ENCODE results near the gene SHISAL2A.

Gene SHISAL2A

GRCh38 chr1:52601991-52602855 is 30.7 kb upstream of the SHISAL2A start, which contains the start of gene GPX7:
Gene GPX7 (plus strand): TSS chr1:52602371. CDS start chr1:52602410, 39 bp downstream.
- no peak for TF ChIP-seq JUND (IDR thresholded peaks at IDR 0.05; ENCODE audit: low read depth)
- DNase-seq (ENCODE audit: low read depth in 1 of 2, low spot score in 1 of 2): no peak
- in situ Hi-C loops (cut with HindIII; ENCODE audit: low pct_unique_long_range_greater_than_20kb, low sequenced_read_pairs): no loop called here

GRCh38 chr1:52602856-52603600 is 29.9 kb upstream of the SHISAL2A start:
- in situ Hi-C loops (cut with HindIII; ENCODE audit: low pct_unique_long_range_greater_than_20kb, low sequenced_read_pairs): no loop called here
- TF ChIP-seq JUND (IDR thresholded peaks at IDR 0.05; ENCODE audit: low read depth): no peak
- no peak for DNase-seq (ENCODE audit: low read depth in 1 of 2, low spot score in 1 of 2)

GRCh38 chr1:52603630-52604029 is 29.3 kb upstream of the SHISAL2A start:
- no peak for DNase-seq (ENCODE audit: low read depth in 1 of 2, low spot score in 1 of 2)
- in situ Hi-C loops (cut with HindIII; ENCODE audit: low pct_unique_long_range_greater_than_20kb, low sequenced_read_pairs): no loop called here
- no peak for TF ChIP-seq JUND (IDR thresholded peaks at IDR 0.05; ENCODE audit: low read depth)

GRCh38 chr1:52604063-52604770 is 28.8 kb upstream of the SHISAL2A start:
- DNase-seq (ENCODE audit: low read depth in 1 of 2, low spot score in 1 of 2): peak in 1 of 2 experiments; percentile 24
- TF ChIP-seq JUND (IDR thresholded peaks at IDR 0.05; ENCODE audit: low read depth): no peak
- in situ Hi-C loops (cut with HindIII; ENCODE audit: low pct_unique_long_range_greater_than_20kb, low sequenced_read_pairs): no loop called here

GRCh38 chr1:52613636-52614373 is 19.2 kb upstream of the SHISAL2A start:
- no peak for TF ChIP-seq JUND (IDR thresholded peaks at IDR 0.05; ENCODE audit: low read depth)
- DNase-seq (ENCODE audit: low read depth in 1 of 2, low spot score in 1 of 2): no peak
- in situ Hi-C loops (cut with HindIII; ENCODE audit: low pct_unique_long_range_greater_than_20kb, low sequenced_read_pairs): no loop called here

GRCh38 chr1:52614671-52615070 is 18.3 kb upstream of the SHISAL2A start:
- no peak for TF ChIP-seq JUND (IDR thresholded peaks at IDR 0.05; ENCODE audit: low read depth)
- DNase-seq (ENCODE audit: low read depth in 1 of 2, low spot score in 1 of 2): no peak
- in situ Hi-C loops (cut with HindIII; ENCODE audit: low pct_unique_long_range_greater_than_20kb, low sequenced_read_pairs): no loop called here

GRCh38 chr1:52615489-52616042 is 17.4 kb upstream of the SHISAL2A start:
- no peak for DNase-seq (ENCODE audit: low read depth in 1 of 2, low spot score in 1 of 2)
- no peak for TF ChIP-seq JUND (IDR thresholded peaks at IDR 0.05; ENCODE audit: low read depth)
- in situ Hi-C loops (cut with HindIII; ENCODE audit: low pct_unique_long_range_greater_than_20kb, low sequenced_read_pairs): no loop called here

- in situ Hi-C loops (cut with HindIII; ENCODE audit: low pct_unique_long_range_greater_than_20kb, low sequenced_read_pairs): no loop called here
- no peak for TF ChIP-seq JUND (IDR thresholded peaks at IDR 0.05; ENCODE audit: low read depth)
- DNase-seq (ENCODE audit: low read depth in 1 of 2, low spot score in 1 of 2): no peak
Measured at GRCh38 chr1:52621950-52622349, 11.0 kb upstream of the SHISAL2A start.

- in situ Hi-C loops (cut with HindIII; ENCODE audit: low pct_unique_long_range_greater_than_20kb, low sequenced_read_pairs): no loop called here
- no peak for DNase-seq (ENCODE audit: low read depth in 1 of 2, low spot score in 1 of 2)
- no peak for TF ChIP-seq JUND (IDR thresholded peaks at IDR 0.05; ENCODE audit: low read depth)
Measured at GRCh38 chr1:52623812-52624211, 9.2 kb upstream of the SHISAL2A start.

- DNase-seq (ENCODE audit: low read depth in 1 of 2, low spot score in 1 of 2): no peak
- no peak for TF ChIP-seq JUND (IDR thresholded peaks at IDR 0.05; ENCODE audit: low read depth)
- in situ Hi-C loops (cut with HindIII; ENCODE audit: low pct_unique_long_range_greater_than_20kb, low sequenced_read_pairs): no loop called here
Measured at GRCh38 chr1:52627028-52627427, 5.9 kb upstream of the SHISAL2A start.

GRCh38 chr1:52628614-52629324 is 4.2 kb upstream of the SHISAL2A start:
- in situ Hi-C loops (cut with HindIII; ENCODE audit: low pct_unique_long_range_greater_than_20kb, low sequenced_read_pairs): no loop called here
- DNase-seq (ENCODE audit: low read depth in 1 of 2, low spot score in 1 of 2): no peak
- TF ChIP-seq JUND (IDR thresholded peaks at IDR 0.05; ENCODE audit: low read depth): no peak

All from T47D (cell line).